CD4-positive, alpha-beta T cell (primary cell): ENCODE data around the gene IRF5. TPM values are rescaled to one million over a fixed set of nuclear protein-coding genes. Genes with fewer than 3 reads are reported as not detected.
A peak's percentile ranks its signal among the peaks of the same experiment; 100 is the strongest.

Experiments
- ATAC-seq: fragments of 200-7000 bp; cut with Tn5 transposase; one replicate; pipeline ENCODE4 v1.10.0; 2022; ENCODE audit warnings: mild to moderate bottlenecking; ENCODE audit not compliant: poor library complexity
- CTCF ChIA-PET: fragments of 350-600 bp; sonication (Branson Sonifier 250); formaldehyde crosslinking; loops from one replicate; lab custom pipeline; 2021; ENCODE audit warnings: antibody characterized with exemption, inconsistent platforms; lab: Charles Lee
- POLR2A ChIA-PET: fragments of 350-600 bp; sonication (Branson Sonifier 250); formaldehyde crosslinking; loops from one replicate; lab custom pipeline; 2021; ENCODE audit warnings: antibody characterized with exemption, inconsistent platforms; lab: Charles Lee
- DNase-seq, 14 experiments: peaks; one replicate each; pipeline ENCODE4 v3.0.0-alpha.2; 2013 to 2020; ENCODE audit warnings: mixed read lengths in 2 of 14
- H3K27ac ChIP-seq, 2 donors: one replicate each; pipeline versions ENCODE4 v1.5.1 to v1.7.0; 2013; ENCODE audit warnings: low read length in 2 of 2, low read depth in 1 of 2, mild to moderate bottlenecking in 1 of 2
- H3K27me3 ChIP-seq, 2 experiments: 1 replicate in 1 of 2; 2 replicates in 1 of 2; pipeline versions ENCODE4 v1.6.1 to v1.7.0; 2013; ENCODE audit warnings: low read length in 2 of 2, control low read depth in 1 of 2, mild to moderate bottlenecking in 1 of 2, moderate library complexity in 1 of 2; ENCODE audit not compliant: insufficient read depth in 2 of 2, control insufficient read depth in 1 of 2
- H3K36me3 ChIP-seq: one replicate; pipeline ENCODE4 v1.6.1; 2013; ENCODE audit warnings: low read length, control low read depth; ENCODE audit not compliant: insufficient read depth
- H3K4me1 ChIP-seq: one replicate; pipeline ENCODE4 v1.6.1; 2013; ENCODE audit warnings: low read length, control low read depth; ENCODE audit not compliant: insufficient read depth
- H3K4me3 ChIP-seq: one replicate; pipeline ENCODE4 v1.5.1; 2013; ENCODE audit warnings: mild to moderate bottlenecking, low read length, moderate library complexity
- H3K9me3 ChIP-seq, 2 experiments: 1 replicate in 1 of 2; 2 replicates in 1 of 2; pipeline versions ENCODE4 v1.6.1 to v1.7.0; 2013; ENCODE audit warnings: low read length in 2 of 2, mild to moderate bottlenecking in 2 of 2, control low read depth in 1 of 2, moderate library complexity in 1 of 2; ENCODE audit not compliant: control insufficient read depth in 1 of 2, insufficient read depth in 1 of 2
- H3K27ac Mint-ChIP-seq: one replicate; pipeline ENCODE4 v1.8.0; 2020; ENCODE audit warnings: mixed read lengths
- H3K27me3 Mint-ChIP-seq: one replicate; pipeline ENCODE4 v1.8.0; 2021; ENCODE audit warnings: mixed read lengths
- H3K36me3 Mint-ChIP-seq: one replicate; pipeline ENCODE4 v1.8.0; 2021; ENCODE audit warnings: low read depth, mixed read lengths
- H3K4me1 Mint-ChIP-seq: one replicate; pipeline ENCODE4 v1.8.0; 2021; ENCODE audit warnings: low read depth, mixed read lengths
- H3K4me3 Mint-ChIP-seq: one replicate; pipeline ENCODE4 v1.8.0; 2020; ENCODE audit warnings: mild to moderate bottlenecking, mixed read lengths
- H3K9me3 Mint-ChIP-seq: one replicate; pipeline ENCODE4 v1.8.0; 2020; ENCODE audit warnings: mixed read lengths
- CTCF ChIP-seq: fragments of 200-600 bp; IDR thresholded peaks from one replicate; pipeline ENCODE4 v1.8.0; 2022; ENCODE audit warnings: antibody characterized with exemption, mild to moderate bottlenecking
- intact Hi-C, 2 experiments: fragments of 100-400 bp; cut with DNase I in 1 of 2; cut with micrococcal nuclease in 1 of 2; formaldehyde crosslinking; loops; one replicate each; pipeline versions ENCODE4 v1.15.1 to v1.9.0; 2023 to 2025; cut with DNase I, micrococcal nuclease
- total RNA-seq, 174 experiments: library from RNA in 2 of 174; stranded (reverse) in 2 of 174; gene quantifications; one replicate each; pipeline ENCODE4 v1.2.3 and lab custom pipeline; 2021 to 2026

The IRF5 gene
- total RNA-seq, 2 experiments from 2014 or later = 1.7 to 1.8 TPM

- no peak overlapping the region for H3K27ac ChIP-seq
- TF ChIP-seq CTCF = no peak
- POLR2A ChIA-PET = no interaction called here
- no peak for ATAC-seq
- DNase-seq = no peak
- H3K9me3 ChIP-seq = peaks cover 0 to 9% of the 10 kb centered on the region in 2 experiments
- H3K27me3 ChIP-seq = peaks cover 22 to 33% of the 10 kb centered on the region in 2 experiments
- Mint-ChIP-seq H3K27ac (no peak overlapping the region), H3K9me3 (no peaks in the 10 kb centered on the region), H3K36me3 (no peaks in the 10 kb centered on the region), H3K27me3 (peaks cover 20% of the 10 kb centered on the region), H3K4me1 (no peaks in the 10 kb centered on the region), H3K4me3 (no peak overlapping the region)
- no peaks in the 10 kb centered on the region for H3K36me3 ChIP-seq
- H3K4me1 ChIP-seq = peaks cover 9% of the 10 kb centered on the region
- H3K4me3 ChIP-seq = no peak overlapping the region
- CTCF ChIA-PET = no interaction called here
- intact Hi-C loops = no loop called here
Measured at GRCh38 chr7:128889121-128889520, 48.6 kb upstream of the IRF5 start.

GRCh38 chr7:128890306-128891109 is 47.2 kb upstream of the IRF5 start:
- ChIA-PET POLR2A (no interaction called here), CTCF (no interaction called here)
- Mint-ChIP-seq H3K9me3 (no peaks in the 10 kb centered on the region), H3K4me1 (no peaks in the 10 kb centered on the region), H3K27ac (no peak overlapping the region), H3K27me3 (peaks cover 20% of the 10 kb centered on the region), H3K36me3 (no peaks in the 10 kb centered on the region), H3K4me3 (peak overlapping the region; percentile 15)
- H3K9me3 ChIP-seq = peaks cover 0 to 9% of the 10 kb centered on the region in 2 experiments
- no peak for TF ChIP-seq CTCF
- DNase-seq (no peak), ATAC-seq (peak; percentile 37)
- H3K27me3 ChIP-seq = peaks cover 22 to 33% of the 10 kb centered on the region in 2 experiments
- intact Hi-C loops = no loop called here
- H3K27ac ChIP-seq = no peak overlapping the region
- no peaks in the 10 kb centered on the region for H3K36me3 ChIP-seq
- H3K4me1 ChIP-seq = peaks cover 7% of the 10 kb centered on the region
- no peak overlapping the region for H3K4me3 ChIP-seq

GRCh38 chr7:128891110-128891941 is 46.4 kb upstream of the IRF5 start:
- ATAC-seq = peak; percentile 60
- H3K27me3 ChIP-seq = peaks cover 22 to 33% of the 10 kb centered on the region in 2 experiments
- intact Hi-C loops = no loop called here
- peaks cover 0 to 9% of the 10 kb centered on the region in 2 experiments for H3K9me3 ChIP-seq
- no peaks in the 10 kb centered on the region for H3K4me1 Mint-ChIP-seq
- no peak for TF ChIP-seq CTCF
- ChIA-PET POLR2A (interaction anchor here (0.5 kb wide), 1 partner anchor 1119 kb away, joined by 3 read pairs; no protein-coding TSS in a partner anchor), CTCF (no interaction called here)
- no peaks in the 10 kb centered on the region for H3K36me3 ChIP-seq
- no peaks in the 10 kb centered on the region for H3K9me3 Mint-ChIP-seq
- no peak overlapping the region for H3K27ac ChIP-seq
- H3K4me1 ChIP-seq = peaks cover 7% of the 10 kb centered on the region
- H3K36me3 Mint-ChIP-seq = no peaks in the 10 kb centered on the region
- peak in 1 of 14 experiments; percentile 54 for DNase-seq
- H3K4me3 ChIP-seq = no peak overlapping the region
- no peak overlapping the region for H3K4me3 Mint-ChIP-seq
- no peak overlapping the region for H3K27ac Mint-ChIP-seq
- H3K27me3 Mint-ChIP-seq = peaks cover 15% of the 10 kb centered on the region
